Tibial nerve (tissue), 4 donors: ENCODE data around the gene LSS.

Source experiments
- CTCF ChIP-seq, 5 experiments: fragments of 200-600 bp in 3 of 5; fragments of 450-650 bp in 2 of 5; sonication (generic) in 3 of 5; IDR thresholded peaks; one replicate each; pipeline ENCODE4 v1.5.1; 2016 to 2019; ENCODE audit warnings: antibody characterized with exemption in 5 of 5, mild to moderate bottlenecking in 3 of 5, moderate library complexity in 2 of 5
- EP300 ChIP-seq, 2 donors: sonication (generic); formaldehyde crosslinking; IDR thresholded peaks; one replicate each; pipeline ENCODE4 v1.6.1; 2017; ENCODE audit warnings: antibody characterized with exemption in 2 of 2, mild to moderate bottlenecking in 1 of 2
- POLR2A ChIP-seq, 2 donors: fragments of 450-650 bp; IDR thresholded peaks; one replicate each; pipeline ENCODE4 v1.6.1; 2017; ENCODE audit warnings: antibody characterized with exemption in 2 of 2, mild to moderate bottlenecking in 2 of 2, moderate library complexity in 2 of 2

DNA sequence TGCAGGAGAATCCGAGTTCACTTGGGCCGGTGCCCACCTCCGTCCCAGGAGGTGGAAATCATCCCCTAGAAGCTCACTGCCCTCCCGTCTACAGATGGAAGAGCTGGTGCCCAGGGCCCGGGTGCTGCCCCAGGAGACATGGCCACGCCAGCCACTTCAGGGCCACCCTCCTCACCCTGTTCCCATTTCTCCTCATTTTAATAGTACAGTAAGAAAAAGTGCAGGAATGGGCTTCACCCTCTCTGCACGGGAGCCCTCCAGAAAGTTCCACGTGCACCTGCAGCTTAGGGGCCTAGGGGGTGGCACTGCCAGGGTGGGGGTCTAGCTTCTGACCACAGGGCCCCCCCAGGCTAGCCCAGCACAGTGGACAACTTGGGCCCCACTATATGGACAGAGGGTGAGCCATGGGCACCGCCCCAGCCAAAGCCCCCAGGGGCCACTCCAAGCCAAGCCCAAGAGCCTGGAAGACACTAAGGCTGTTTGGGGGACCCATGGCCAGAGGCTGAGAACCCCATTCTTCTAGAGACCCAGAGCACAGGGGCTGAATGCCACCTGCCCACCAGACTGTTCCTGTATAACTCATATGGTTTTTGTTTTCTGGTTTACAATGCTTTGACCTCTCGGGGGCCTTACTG lies 69.8 kb downstream of the LSS start:
- TF ChIP-seq POLR2A (IDR thresholded peaks at IDR 0.05): no peak
- TF ChIP-seq EP300 (IDR thresholded peaks at IDR 0.05): no peak
- TF ChIP-seq CTCF (IDR thresholded peaks at IDR 0.05): no peak
